GM19193 (cell line): ENCODE results near the gene TTC16.

Source experiments
- POLR2A ChIP-seq: IDR thresholded peaks from 4 replicates; pipeline ENCODE4 v1.6.1; 2011; ENCODE audit not compliant: insufficient read depth, insufficient read length; ENCODE audit errors: extremely low read depth

Gene TTC16

GRCh38 chr9:127741831-127742434 is 26.1 kb downstream of the TTC16 start:
- TF ChIP-seq POLR2A, result no peak

GRCh38 chr9:127742435-127743088 is 26.7 kb downstream of the TTC16 start:
- TF ChIP-seq POLR2A, result no peak

GRCh38 chr9:127744398-127745110 is 28.7 kb downstream of the TTC16 start:
- no peak for TF ChIP-seq POLR2A

GRCh38 chr9:127746959-127747569 is 31.2 kb downstream of the TTC16 start:
- no peak for TF ChIP-seq POLR2A

GRCh38 chr9:127749090-127749787 is 33.4 kb downstream of the TTC16 start:
- TF ChIP-seq POLR2A, result no peak

- no peak for TF ChIP-seq POLR2A
These were observed 35.6 kb downstream of the TTC16 start for GRCh38 chr9:127751269-127752054.

- no peak for TF ChIP-seq POLR2A
These were observed 37.3 kb downstream of the TTC16 start for GRCh38 chr9:127753148-127753547.

GRCh38 chr9:127753622-127754021 is 37.7 kb downstream of the TTC16 start:
- TF ChIP-seq POLR2A, result no peak

- no peak for TF ChIP-seq POLR2A
These were observed 38.5 kb downstream of the TTC16 start for GRCh38 chr9:127754099-127755060.

- TF ChIP-seq POLR2A, result no peak
These were observed 39.5 kb downstream of the TTC16 start for GRCh38 chr9:127755061-127756060.

- no peak for TF ChIP-seq POLR2A
These were observed 40.4 kb downstream of the TTC16 start for GRCh38 chr9:127756233-127756632.

- no peak for TF ChIP-seq POLR2A
These were observed 43.0 kb downstream of the TTC16 start for GRCh38 chr9:127758843-127759242.
